HepG2 (cell line): ENCODE results near the gene SYT17.

Source experiments
- AHDC1 ChIP-seq: sonication (generic); formaldehyde crosslinking; IDR thresholded peaks from 2 replicates; pipeline ENCODE4 v1.5.1; 2020; ENCODE audit warnings: mild to moderate bottlenecking, missing genetic modification reagents, borderline replicate concordance
- DNMT1 ChIP-seq: sonication (generic); formaldehyde crosslinking; IDR thresholded peaks from 2 replicates; pipeline ENCODE4 v1.5.1; 2020; ENCODE audit warnings: mild to moderate bottlenecking, missing genetic modification reagents
- HOXA7 ChIP-seq: sonication (generic); formaldehyde crosslinking; IDR thresholded peaks from 2 replicates; pipeline ENCODE4 v1.8.1; 2022; ENCODE audit warnings: mild to moderate bottlenecking, missing genetic modification reagents, moderate library complexity
- YY1 ChIP-seq: IDR thresholded peaks from 2 replicates; pipeline ENCODE4 v1.6.1; 2011; ENCODE audit warnings: low read length, low read depth, moderate library complexity, mild to moderate bottlenecking; ENCODE audit not compliant: insufficient read depth, insufficient replicate concordance
- ZNF207 ChIP-seq: fragments of 450-650 bp; IDR thresholded peaks from 2 replicates; pipeline ENCODE4 v1.6.1; 2016; ENCODE audit warnings: antibody characterized with exemption, borderline replicate concordance
- ZNF740 ChIP-seq: sonication (generic); formaldehyde crosslinking; IDR thresholded peaks from 2 replicates; pipeline ENCODE4 v1.4.0; 2020; ENCODE audit warnings: missing genetic modification reagents
- ZNF775 ChIP-seq: sonication (generic); formaldehyde crosslinking; IDR thresholded peaks from 2 replicates; pipeline ENCODE4 v1.4.0; 2020; ENCODE audit warnings: missing genetic modification reagents, mild to moderate bottlenecking, moderate library complexity, borderline replicate concordance
- TF ChIP-seq, protein P1 (sequence below): sonication (generic); formaldehyde crosslinking; IDR thresholded peaks from 2 replicates; pipeline ENCODE4 v1.5.0; 2020; ENCODE audit warnings: mild to moderate bottlenecking, missing genetic modification reagents, moderate library complexity
- TF ChIP-seq, protein P2 (sequence below): sonication (generic); formaldehyde crosslinking; IDR thresholded peaks from 2 replicates; pipeline ENCODE4 v1.4.0; 2020; ENCODE audit warnings: mild to moderate bottlenecking, missing genetic modification reagents
- TF ChIP-seq, protein P3 (sequence below): sonication (generic); formaldehyde crosslinking; IDR thresholded peaks from 2 replicates; pipeline ENCODE4 v1.4.0; 2020; ENCODE audit warnings: missing genetic modification reagents
- TF ChIP-seq, protein P4 (sequence below): IDR thresholded peaks from 2 replicates; pipeline ENCODE4 v1.6.1; 2012; ENCODE audit warnings: inconsistent platforms

DNA sequence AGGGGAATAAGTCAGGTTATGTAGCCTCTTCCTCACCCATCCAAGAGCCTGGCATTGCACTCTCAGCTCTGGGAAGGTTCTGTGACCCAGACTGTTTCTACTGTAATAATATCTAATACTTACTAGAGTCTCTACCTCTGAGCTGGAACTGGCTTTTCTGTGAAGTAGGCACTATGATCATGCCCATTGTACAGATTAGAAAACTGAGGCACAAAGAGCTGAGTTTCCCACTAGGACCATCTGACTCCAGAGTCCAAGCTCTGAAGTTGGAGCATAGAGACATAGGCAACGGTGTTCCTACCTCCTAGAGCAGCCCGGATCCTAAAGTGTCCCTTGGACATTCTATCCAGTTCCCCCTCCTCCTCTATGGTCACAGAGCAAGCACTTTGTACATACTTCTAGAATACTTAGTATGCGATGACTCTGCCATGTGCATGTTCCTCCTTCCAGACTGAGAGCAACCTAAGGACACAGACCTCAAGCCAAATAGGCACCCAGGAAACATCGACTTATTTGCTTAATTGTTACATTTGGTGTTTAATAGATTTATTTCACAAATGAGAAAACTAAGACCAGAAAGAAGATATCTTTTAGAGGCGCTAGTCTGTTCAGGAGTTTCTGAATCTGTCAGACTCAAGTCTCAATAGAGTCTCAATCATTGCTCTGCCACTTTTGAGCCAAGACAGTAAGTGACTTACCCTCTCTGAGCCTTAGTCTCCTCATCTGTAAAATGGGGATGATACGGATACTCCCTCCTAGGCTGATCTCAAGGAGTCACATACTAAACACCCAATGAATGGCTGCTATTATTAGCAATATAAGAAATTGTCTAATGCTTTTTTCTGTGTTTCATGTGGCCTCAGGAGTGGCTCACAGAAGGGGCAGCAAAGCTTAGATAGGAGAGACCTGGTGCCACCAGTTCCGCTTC is 121.1 kb downstream of the SYT17 start:
- TF ChIP-seq DNMT1 (CRISPR knock-in tag) (no peak), HOXA7 (CRISPR knock-in tag) (no peak), YY1 (no peak), ZNF207 (no peak), ZNF740 (no peak), ZNF775 (CRISPR knock-in tag) (no peak), AHDC1 (CRISPR knock-in tag) (no peak)
- TF ChIP-seq, protein P1, sequence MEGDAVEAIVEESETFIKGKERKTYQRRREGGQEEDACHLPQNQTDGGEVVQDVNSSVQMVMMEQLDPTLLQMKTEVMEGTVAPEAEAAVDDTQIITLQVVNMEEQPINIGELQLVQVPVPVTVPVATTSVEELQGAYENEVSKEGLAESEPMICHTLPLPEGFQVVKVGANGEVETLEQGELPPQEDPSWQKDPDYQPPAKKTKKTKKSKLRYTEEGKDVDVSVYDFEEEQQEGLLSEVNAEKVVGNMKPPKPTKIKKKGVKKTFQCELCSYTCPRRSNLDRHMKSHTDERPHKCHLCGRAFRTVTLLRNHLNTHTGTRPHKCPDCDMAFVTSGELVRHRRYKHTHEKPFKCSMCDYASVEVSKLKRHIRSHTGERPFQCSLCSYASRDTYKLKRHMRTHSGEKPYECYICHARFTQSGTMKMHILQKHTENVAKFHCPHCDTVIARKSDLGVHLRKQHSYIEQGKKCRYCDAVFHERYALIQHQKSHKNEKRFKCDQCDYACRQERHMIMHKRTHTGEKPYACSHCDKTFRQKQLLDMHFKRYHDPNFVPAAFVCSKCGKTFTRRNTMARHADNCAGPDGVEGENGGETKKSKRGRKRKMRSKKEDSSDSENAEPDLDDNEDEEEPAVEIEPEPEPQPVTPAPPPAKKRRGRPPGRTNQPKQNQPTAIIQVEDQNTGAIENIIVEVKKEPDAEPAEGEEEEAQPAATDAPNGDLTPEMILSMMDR (CRISPR knock-in tag) = no peak
- TF ChIP-seq, protein P2, sequence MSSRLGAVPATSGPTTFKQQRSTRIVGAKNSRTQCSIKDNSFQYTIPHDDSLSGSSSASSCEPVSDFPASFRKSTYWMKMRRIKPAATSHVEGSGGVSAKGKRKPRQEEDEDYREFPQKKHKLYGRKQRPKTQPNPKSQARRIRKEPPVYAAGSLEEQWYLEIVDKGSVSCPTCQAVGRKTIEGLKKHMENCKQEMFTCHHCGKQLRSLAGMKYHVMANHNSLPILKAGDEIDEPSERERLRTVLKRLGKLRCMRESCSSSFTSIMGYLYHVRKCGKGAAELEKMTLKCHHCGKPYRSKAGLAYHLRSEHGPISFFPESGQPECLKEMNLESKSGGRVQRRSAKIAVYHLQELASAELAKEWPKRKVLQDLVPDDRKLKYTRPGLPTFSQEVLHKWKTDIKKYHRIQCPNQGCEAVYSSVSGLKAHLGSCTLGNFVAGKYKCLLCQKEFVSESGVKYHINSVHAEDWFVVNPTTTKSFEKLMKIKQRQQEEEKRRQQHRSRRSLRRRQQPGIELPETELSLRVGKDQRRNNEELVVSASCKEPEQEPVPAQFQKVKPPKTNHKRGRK (CRISPR knock-in tag) = no peak
- TF ChIP-seq, protein P3, sequence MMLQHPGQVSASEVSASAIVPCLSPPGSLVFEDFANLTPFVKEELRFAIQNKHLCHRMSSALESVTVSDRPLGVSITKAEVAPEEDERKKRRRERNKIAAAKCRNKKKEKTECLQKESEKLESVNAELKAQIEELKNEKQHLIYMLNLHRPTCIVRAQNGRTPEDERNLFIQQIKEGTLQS = no peak
- TF ChIP-seq, protein P4, sequence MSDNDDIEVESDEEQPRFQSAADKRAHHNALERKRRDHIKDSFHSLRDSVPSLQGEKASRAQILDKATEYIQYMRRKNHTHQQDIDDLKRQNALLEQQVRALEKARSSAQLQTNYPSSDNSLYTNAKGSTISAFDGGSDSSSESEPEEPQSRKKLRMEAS = no peak
